Measurements from ENCODE around the gene EEF2K. TPM values are rescaled to one million over a fixed set of nuclear protein-coding genes. Genes with fewer than 3 reads are reported as not detected.

EEF2K gene
- total and polyA plus RNA-seq, 2 of the 13 experiments (the other 11 are each of a cell fraction or from before 2014, with no cell fraction given), result 22.0 to 23.8 TPM

DNA sequence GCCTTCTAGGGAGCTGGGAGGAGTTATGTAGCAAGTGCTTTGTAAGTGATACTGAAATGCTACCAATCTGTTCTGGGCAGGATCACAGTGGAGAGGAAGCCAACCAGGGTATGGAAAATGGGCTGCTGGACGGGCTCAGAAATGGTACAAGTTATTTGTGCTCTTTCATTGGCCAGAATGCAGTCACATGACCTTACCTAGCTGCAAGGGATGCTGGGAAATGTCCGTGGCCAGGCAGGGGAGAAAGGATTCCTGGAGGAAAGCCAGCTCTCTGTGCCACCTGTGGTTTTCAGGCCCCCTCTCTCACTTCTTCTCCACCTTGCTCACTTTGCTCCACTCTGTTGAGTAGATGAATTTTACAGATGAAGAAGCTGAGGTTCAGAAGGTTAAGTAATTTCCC, 4.8 kb downstream of the EEF2K start (continued):
- 0 out of 2 replicates have a peak, but pooled peaks have one; percentile 17 for TF ChIP-seq ZFP91 (CRISPR knock-in tag; IDR thresholded peaks at IDR 0.05; ENCODE audit: borderline replicate concordance)
- TF ChIP-seq AGO1 (IDR thresholded peaks at IDR 0.05; ENCODE audit: low read depth, low read length, poor library complexity, severe bottlenecking), result no peak

DNA sequence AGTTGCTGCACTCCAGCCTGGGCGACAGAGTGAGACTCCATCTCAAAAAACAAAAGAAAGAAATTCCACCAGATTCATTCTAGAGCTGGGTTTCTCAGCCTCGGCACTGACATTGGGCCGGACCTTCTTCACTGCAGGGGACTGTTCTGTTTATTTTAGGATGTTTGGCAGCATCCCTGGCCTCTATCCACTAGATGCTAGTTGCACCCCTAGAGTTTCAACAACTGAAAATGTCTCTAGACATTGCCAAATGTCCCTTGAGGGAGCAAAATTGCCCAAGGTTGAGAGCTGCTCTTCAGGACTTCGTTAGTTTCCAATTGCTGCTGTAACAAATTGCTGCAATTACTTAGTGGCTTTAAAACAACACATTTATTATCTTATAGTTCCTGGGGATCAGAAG, 7.2 kb downstream of the EEF2K start:
- intact Hi-C loops (cut with micrococcal nuclease; ENCODE audit: unreplicated experiment) (no loop called here), in situ Hi-C loops (cut with HindIII; ENCODE audit: extremely low pct_ligation_motif_present, low pct_unique_long_range_greater_than_20kb) (no loop called here)
- no peak overlapping the region for H3K9ac ChIP-seq (ENCODE audit: insufficient read depth, low read depth, low read length)
- no peak for TF ChIP-seq ZNF33B (CRISPR knock-in tag; IDR thresholded peaks at IDR 0.05)
- no peak for TF ChIP-seq SIN3A (IDR thresholded peaks at IDR 0.05; ENCODE audit: borderline replicate concordance, low read depth, low read length)
- H3K27me3 ChIP-seq (ENCODE audit: control insufficient read depth in 1 of 2, insufficient read depth in 2 of 2, low read length in 2 of 2), result no peaks in the 10 kb centered on the region
- ATAC-seq, result no peak
- H3K27ac ChIP-seq (ENCODE audit: extremely low read length, insufficient read depth, low read length), result no peak overlapping the region
- H3K4me2 ChIP-seq (ENCODE audit: low read depth, low read length), result no peak overlapping the region
- no peak overlapping the region for H3K4me3 ChIP-seq (replicated peaks in 1 of 3; ENCODE audit: insufficient read depth in 1 of 3, low read depth in 2 of 3, low read length in 3 of 3)
- H2AFZ ChIP-seq (ENCODE audit: low read length), result no peak overlapping the region
- no peaks in the 10 kb centered on the region for H3K9me3 ChIP-seq (ENCODE audit: low read length)
- 0 out of 2 replicates have a peak, but pooled peaks cover 4% of the 10 kb centered on the region for H4K20me1 ChIP-seq (ENCODE audit: insufficient read depth, low read length)
- POLR2A ChIA-PET, result no interaction called here
- FAIRE-seq, result no peak
- no TSS peak for BruUV-seq (replicated peaks)
- peaks cover 44% of the 10 kb centered on the region for H3K79me2 ChIP-seq (ENCODE audit: insufficient read depth, low read length)
- H3K4me1 ChIP-seq (ENCODE audit: insufficient read depth, low read length), result peaks cover 27% of the 10 kb centered on the region
- CTCF ChIA-PET (ENCODE audit: low intra/inter-chr PET ratio, low total read pairs), result no interaction called here
- peaks cover 10 to 44% of the 10 kb centered on the region in 2 experiments for H3K36me3 ChIP-seq (replicated peaks in 1 of 2; ENCODE audit: control insufficient read depth in 1 of 2, insufficient read depth in 2 of 2, low read length in 2 of 2)
- 70% methylated on average over 4 of the region's 4 CpGs for WGBS (ENCODE audit: low lambda C conversion rate)
- DNase-seq (ENCODE audit: low spot score), result no peak

DNA sequence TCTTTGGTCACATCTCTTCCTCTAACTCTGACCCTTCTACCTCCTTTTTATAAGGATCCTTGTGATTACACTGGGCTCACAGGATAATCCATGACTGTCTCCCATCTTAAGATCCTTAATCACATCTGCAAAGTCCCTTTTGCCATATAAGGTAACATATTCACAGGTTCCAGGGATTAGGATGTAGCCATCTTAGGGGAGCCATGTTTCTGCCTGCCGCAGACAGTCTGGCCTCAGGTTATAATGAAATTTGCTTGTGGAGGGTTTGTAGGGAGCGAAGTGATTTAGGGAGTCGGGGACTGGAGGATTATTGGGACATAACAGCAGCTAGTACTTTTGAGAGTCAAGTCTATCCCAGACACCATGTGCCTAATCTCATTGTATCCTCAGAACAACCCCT, 7.7 kb downstream of the EEF2K start:
- intact Hi-C loops (cut with micrococcal nuclease; ENCODE audit: unreplicated experiment) (no loop called here), in situ Hi-C loops (cut with HindIII; ENCODE audit: extremely low pct_ligation_motif_present, low pct_unique_long_range_greater_than_20kb) (no loop called here)
- peaks cover 38% of the 10 kb centered on the region for H3K79me2 ChIP-seq (ENCODE audit: insufficient read depth, low read length)
- H2AFZ ChIP-seq (ENCODE audit: low read length), result no peak overlapping the region
- ATAC-seq (no peak), DNase-seq (ENCODE audit: low spot score) (no peak), FAIRE-seq (no peak)
- H3K27ac ChIP-seq (ENCODE audit: extremely low read length, insufficient read depth, low read length), result no peak overlapping the region
- 0 out of 2 replicates have a peak, but pooled peaks cover 4% of the 10 kb centered on the region for H4K20me1 ChIP-seq (ENCODE audit: insufficient read depth, low read length)
- BruUV-seq (replicated peaks), result no TSS peak
- WGBS (ENCODE audit: low lambda C conversion rate), result 95% methylated on average over 3 of the region's 3 CpGs
- no peak overlapping the region for H3K4me3 ChIP-seq (replicated peaks in 1 of 3; ENCODE audit: insufficient read depth in 1 of 3, low read depth in 2 of 3, low read length in 3 of 3)
- peaks cover 10 to 44% of the 10 kb centered on the region in 2 experiments for H3K36me3 ChIP-seq (replicated peaks in 1 of 2; ENCODE audit: control insufficient read depth in 1 of 2, insufficient read depth in 2 of 2, low read length in 2 of 2)
- ChIA-PET POLR2A (no interaction called here), CTCF (ENCODE audit: low intra/inter-chr PET ratio, low total read pairs) (no interaction called here)
- H3K9me3 ChIP-seq (ENCODE audit: low read length), result no peaks in the 10 kb centered on the region
- peaks cover 25% of the 10 kb centered on the region for H3K4me1 ChIP-seq (ENCODE audit: insufficient read depth, low read length)
- no peaks in the 10 kb centered on the region for H3K27me3 ChIP-seq (ENCODE audit: control insufficient read depth in 1 of 2, insufficient read depth in 2 of 2, low read length in 2 of 2)
- H3K9ac ChIP-seq (ENCODE audit: insufficient read depth, low read depth, low read length), result no peak overlapping the region
- no peak for TF ChIP-seq HIC2 (CRISPR knock-in tag; IDR thresholded peaks at IDR 0.05; ENCODE audit: low read depth)
- TF ChIP-seq ZNF275 (CRISPR knock-in tag; IDR thresholded peaks at IDR 0.05; ENCODE audit: borderline replicate concordance), result no peak
- TF ChIP-seq SRF (IDR thresholded peaks at IDR 0.05; ENCODE audit: low read depth, low read length), result 0 out of 2 replicates have a peak, but pooled peaks have one; percentile 36
- TF ChIP-seq NKX3-1 (CRISPR knock-in tag; IDR thresholded peaks at IDR 0.05), result no peak
- no peak for TF ChIP-seq MAFG (CRISPR knock-in tag; IDR thresholded peaks at IDR 0.05)
- no peak for TF ChIP-seq BRCA1 (CRISPR knock-in tag; IDR thresholded peaks at IDR 0.05)
- H3K4me2 ChIP-seq (ENCODE audit: low read depth, low read length), result no peak overlapping the region

Data from HepG2 (cell line).